Nucleus accumbens (tissue), 56 donors: ENCODE results near the gene AFTPH.

Experiments used
- DNase-seq, 56 donors: peaks; one replicate each; lab custom pipeline; 2025; lab: John Stamatoyannopoulos, UW

AFTPH gene, protein sequence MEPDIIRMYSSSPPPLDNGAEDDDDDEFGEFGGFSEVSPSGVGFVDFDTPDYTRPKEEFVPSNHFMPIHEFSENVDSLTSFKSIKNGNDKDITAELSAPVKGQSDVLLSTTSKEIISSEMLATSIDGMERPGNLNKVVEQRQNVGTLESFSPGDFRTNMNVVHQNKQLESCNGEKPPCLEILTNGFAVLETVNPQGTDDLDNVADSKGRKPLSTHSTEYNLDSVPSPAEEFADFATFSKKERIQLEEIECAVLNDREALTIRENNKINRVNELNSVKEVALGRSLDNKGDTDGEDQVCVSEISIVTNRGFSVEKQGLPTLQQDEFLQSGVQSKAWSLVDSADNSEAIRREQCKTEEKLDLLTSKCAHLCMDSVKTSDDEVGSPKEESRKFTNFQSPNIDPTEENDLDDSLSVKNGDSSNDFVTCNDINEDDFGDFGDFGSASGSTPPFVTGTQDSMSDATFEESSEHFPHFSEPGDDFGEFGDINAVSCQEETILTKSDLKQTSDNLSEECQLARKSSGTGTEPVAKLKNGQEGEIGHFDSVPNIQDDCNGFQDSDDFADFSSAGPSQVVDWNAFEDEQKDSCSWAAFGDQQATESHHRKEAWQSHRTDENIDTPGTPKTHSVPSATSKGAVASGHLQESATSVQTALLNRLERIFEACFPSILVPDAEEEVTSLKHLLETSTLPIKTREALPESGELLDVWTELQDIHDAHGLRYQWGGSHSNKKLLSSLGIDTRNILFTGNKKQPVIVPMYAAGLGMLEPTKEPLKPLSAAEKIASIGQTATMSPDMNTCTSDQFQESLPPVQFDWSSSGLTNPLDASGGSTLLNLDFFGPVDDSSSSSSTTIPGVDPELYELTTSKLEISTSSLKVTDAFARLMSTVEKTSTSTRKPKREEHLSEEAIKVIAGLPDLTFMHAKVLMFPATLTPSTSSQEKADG

DNA sequence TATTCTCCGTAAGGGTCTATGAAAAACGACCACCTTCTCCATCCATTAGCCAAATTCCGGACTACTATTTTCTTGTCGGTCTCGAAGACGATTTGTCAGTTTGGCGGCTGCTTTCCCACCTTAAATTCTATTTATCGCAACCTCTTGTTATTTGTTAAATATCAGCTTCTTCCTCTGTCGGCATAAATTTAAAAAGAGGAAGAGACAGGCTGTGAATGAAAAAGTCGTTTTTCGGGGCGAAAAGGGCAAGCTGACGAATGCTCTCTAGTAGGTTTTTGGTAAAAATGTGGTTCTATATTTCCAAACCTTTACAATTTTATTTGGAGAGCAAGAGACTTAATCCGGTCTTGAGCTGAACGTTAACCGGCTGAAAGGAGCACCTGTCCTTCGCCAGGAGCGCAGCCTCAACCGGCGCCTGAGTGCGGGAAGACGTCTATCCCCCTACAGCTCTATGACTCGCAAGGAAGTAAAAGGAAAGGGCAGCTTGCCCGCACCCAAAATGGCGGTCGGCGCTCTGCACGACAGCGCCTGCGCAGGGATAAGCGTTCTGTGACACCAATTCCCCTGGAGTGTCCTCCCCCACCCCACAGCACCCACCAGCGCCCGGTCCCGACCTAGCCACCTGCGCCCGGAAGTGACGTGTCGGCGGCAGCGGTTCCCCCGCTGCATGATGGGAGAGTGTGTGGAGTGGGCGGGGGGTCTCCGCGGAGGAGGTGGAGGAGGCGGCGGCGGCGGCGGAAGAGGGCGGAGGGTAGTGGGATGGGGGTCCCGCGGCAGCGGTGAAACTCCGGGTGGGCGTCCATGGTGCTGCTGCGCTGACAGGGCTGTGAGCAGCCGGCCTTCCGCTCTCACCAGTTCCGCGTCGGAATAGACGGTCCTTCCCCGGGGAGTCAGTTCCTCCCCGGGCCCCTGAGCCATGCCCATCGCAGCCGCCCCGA lies at the start of gene AFTPH:
AFTPH (plus strand) TSS at position 663 of the 938 bp plus-strand sequence. CDS start 27,147 bp downstream, outside the sequence.
- DNase-seq = peak; percentile 92 to 99 (median 98)

DNA sequence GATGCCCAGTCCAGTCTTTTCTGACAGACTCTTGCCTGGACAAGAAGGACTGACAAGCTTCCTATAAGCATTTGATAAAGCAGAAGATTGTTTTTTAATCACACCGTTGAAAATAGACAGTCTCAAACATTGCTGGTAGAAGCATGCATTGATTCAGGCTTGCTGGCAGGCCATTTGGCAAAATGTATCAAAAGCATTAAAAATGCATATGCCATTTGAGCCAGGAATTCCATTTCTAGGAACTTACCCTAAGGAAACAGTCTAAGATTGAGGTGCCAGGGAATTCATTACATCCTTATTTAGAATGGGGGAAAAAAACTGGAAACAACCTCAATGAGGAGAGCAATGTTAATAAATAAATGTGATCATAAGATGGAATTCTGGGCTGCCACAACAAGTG lies 49.5 kb upstream of the AFTPH start:
- DNase-seq = no peak

DNA sequence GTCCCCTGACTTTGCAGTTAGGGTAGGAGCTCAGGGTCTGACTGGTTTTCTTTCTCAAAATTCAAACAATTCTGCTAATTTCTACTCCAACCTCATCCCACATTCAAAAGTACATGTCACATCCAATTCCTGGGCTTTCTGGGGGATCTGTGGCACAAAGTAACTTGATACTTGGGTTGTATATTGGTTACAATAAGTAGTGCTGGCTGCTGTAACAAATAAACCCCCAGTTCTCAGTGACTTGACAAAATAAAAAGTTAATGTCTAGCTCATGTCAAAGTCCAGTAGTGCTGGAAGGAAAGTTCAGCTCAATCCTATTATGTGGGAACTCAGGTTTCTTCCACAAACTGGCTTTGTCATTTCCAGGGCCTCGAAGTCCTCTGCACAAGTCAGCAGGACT lies 47.1 kb upstream of the AFTPH start:
- DNase-seq = no peak

DNA sequence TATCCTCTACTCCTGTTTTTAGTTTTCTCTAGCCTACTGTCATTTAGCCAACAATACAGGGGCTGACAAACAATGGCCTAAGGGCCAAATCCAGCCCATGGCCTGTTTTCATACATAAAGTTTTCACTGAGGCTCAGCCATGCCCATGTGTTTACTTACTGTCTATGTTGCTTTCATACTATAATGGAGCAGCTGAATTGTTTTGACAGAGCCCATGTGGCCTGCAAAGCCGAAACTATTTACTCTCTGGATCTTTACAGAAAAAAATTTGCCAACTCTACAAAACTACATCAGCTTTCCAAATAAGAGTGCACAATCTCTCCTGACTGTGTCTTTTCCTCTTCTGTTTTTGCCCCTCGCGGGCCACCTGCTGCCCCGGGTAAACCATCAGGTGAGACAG lies 46.1 kb upstream of the AFTPH start:
- no peak for DNase-seq

DNA sequence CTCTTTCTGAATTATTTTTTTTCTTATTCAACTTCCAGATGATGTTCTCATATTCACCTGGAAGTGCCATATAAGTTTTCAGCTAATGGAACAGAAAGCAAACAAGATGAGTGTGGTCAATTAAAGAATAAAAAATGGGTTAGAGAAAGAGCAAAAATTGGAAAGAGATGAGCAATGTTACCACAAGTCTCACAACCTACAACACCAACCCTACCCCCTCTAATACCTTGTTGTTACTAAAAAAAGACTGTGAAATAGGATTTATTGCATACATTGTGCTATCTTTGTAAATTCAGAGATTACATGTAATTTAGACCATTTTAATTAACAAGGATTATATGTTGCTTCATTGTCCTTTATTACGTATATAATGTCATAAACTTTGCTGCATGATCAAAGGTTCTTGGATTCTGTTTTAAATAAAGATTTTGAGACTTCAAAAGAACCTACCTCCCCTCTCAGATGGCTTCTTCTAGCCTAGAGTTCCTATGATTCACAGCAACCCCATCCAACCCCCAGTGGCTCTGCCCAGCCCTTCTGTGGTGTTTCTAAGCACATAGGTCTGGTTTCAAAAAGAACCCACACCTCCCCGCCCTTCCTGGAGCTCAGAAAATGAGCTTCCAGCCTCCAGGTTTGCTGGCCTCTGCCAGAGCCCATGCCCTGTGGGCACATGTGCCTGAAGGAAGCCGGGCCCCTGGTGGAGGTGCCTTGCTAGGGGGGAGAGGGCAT lies 45.5 kb upstream of the AFTPH start:
- no peak for DNase-seq

DNA sequence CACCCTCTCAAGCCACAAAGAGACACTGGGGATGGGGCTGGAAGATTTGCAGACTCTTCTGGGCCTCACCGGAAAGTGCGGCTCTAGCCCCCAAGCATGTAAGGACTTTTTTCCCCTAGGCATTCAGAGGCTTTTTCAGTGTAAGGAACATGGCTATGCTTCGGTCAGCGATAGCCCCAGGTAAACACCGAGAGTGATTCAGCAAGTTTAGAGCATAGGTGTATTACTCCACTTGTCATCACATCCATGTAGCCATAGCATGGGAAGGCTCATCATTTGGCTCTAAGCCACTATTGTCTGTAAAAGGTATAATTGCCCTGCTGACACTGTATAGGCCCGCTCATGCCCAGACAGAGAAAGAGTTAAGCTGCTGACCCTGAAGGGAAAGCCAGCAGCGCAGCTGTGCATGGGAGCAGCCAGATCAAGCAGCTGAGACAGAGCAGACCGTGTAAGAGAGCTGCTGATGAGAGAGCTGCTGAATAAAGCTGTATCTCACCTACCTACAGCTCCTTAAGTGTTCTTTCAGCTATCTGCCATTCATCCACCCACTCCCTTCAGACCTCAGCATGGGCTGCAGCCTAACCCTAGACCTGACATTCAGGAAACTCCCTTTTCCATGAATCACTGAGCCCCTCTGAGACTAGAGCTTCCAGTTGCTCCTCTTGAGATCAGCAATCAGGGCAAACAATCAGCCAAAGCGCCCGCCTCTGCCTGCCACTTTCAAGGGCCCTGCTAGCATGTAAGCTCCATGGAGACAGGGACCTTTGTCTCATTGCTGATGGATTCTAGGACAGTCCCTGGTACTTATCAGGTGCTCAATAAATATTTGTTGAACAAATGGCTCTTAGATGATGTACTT lies 44.6 kb upstream of the AFTPH start:
- no peak for DNase-seq

DNA sequence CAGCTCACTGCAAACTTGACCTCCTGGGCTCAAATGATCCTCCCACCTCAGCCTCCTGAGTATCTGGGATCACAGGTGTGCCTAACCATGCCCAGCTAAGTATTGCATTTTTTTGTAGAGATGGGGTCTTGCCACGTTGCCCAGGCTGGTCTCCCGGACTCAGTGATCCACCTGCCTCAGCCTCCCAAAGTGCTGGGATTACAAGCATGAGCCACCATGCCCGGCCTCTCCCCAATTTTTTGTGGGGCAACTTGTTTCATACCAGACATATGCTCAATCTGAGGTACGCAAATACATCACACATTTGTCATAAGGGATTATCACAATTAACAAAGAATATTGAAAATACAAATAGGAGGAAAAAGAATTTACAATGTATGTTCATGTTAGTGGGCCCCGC lies 42.5 kb upstream of the AFTPH start:
- DNase-seq = no peak

DNA sequence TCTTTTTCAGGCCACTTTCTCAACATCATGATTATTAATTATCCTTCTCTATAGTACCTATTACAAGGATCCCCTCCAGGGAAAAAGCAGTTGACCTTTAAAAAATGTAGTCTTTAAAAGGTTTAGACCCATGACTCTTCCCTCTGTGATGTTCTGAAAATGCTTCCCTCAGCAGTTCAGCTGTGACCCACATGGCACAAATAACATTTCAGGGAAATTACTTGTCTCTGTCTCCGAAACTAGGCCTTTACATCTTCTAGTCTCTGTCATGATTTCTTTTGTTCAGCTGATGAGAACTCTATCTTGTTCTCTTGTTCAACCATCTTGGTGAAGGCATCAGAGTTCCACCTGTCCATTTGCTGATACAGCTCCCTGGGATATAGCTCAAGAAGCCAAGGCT lies 41.9 kb upstream of the AFTPH start:
- DNase-seq = no peak

DNA sequence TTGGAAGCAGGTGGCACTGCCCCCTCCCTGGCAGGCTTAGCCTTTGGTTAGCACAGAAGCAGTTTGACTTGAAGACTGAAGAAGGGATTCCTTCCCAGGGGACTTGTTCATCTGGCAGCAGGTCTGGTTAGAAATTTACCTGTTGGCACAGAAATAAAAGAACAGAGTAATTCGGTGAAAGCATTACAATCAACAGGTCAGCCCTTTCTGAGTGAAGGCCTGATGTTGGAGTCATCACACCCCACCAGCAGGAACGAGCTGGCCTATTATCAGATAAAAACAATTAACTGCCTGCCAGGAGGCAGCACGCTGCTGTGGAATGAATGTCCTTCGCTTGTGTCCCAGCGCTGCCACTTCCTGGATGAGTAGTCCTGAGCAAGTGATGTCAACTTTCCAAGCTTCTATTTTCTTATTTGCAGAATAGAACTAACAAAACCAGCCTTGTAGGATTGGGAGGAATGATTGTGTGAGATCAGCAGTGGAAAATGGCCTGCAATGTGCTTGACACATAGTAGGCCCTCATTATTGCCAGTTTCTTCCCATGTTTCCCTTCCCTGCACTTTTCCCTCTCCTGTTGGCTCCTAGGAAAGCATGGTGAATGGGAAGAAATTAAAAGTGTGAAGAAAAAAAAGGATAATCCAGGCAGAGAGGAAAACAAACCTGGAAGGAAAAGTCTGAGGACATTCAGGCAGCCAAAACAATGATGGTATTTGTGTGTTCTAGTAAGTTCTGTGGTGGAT lies 41.2 kb upstream of the AFTPH start:
- no peak for DNase-seq

DNA sequence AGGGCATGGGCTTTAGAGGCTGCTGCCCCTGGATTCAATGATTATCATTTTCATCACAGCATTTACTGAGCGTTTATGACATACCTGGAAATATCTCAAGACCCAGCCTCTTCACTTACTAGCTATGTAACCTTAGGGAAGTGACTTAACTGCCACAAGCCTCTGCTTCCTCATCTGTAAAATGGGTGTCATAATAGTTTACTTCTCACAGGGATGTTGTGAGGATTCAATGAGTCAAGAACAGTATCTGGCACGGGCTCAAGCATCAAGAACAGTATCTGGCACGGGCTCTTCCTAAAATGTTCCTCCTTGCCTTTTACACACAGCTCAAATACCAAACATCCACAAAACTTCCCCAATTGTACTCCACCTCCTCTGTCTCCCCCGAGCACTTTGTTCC lies 38.8 kb upstream of the AFTPH start:
- DNase-seq = no peak

DNA sequence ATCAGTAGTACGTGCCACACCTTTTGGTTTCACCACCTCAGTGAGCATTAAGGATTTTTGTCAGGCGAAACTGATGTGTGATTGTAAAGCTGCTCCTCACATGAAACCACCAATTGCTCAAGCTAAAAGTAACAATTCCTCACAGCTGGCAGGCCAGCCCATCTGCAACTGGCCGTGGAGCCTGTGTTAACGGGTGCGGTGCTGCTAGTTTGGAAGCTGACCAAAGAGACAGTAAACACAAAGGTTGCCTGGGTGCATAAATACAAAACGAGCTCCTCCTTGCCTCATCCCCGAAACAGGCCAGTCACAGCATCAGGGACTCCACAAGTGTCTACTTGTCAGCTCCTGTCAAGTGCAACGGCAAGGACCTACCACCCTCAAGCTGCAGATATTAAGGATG lies 38.2 kb upstream of the AFTPH start:
- no peak for DNase-seq

DNA sequence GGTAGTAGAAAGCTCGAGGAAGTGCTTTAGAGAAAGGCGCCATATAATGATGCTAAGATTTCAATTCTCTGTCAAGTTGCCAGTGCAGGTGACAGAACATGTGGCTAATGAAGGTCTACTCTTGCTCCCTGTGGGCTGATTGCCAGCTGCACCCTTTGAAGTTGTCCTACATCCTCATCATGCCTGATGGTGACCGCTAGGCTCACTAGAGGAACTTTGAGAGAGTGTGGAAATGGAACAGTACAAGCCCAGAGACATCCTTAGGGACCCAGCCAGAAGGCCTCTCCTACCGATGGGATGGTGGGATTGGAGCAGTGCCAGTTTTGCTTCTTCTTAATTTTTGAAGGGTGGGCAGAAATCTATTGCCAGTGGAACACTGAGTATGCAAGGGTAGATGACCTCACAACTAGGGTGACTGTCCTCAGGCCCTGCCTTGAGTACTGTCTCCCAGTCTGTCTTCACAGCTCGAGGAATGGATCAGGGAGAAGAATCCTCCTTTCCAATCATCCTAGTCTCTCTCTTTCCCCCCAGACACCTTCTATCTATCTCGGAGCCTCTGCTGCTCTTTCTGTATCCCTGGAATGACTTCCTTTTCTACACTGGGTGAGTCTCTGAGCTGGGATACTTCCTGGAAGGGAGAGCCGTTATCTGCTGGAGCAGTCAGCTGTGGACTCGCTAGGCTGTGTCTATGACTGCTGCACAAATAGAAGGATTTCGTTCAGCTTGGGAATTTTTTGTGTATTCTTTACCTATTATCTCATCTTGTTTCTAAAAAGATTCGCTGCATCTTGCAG lies 36.7 kb upstream of the AFTPH start:
- DNase-seq = no peak

DNA sequence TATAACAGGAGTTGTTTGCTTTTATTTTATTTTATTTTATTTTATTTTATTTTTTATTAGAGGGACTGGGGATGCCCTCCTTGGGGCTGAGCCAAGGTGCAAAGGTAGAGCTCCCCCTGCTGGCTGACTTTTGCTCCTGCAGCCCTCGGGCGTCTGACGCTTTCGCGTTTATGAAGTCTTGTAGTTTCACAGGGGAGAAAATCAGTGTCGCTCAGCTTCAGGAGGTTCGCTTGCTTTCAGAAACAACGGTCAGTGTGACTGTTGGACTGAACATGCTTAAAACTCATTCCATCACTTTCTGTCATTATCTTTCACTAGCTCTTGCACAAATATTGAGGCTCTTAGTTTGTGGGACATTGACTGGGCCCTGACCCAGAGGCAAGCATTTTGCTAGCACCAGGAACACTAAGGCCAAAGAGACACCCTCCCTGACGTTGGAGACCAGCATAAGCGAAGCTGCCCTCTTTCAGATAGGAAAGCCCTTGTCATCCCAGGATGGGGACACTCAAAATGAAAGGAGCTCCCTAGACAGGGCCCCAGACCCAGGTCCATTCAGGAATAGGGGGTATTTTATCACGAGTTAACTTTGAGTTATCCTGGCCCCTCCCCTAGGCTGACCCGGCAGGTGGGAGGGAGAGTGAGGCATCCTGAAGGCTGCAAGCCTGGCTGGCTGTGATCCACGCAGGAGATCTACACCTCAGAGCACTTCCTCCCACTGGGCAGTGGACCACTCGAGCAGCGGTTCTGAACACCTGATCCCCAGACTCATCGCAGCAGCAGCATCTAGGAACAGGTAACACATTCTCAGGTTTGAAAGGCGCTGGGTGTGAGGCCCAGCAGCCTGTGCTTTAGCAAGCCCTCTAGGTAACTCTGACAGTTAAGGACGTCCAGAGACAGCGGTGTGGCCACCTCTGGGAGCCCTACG lies 35.8 kb upstream of the AFTPH start:
- peak in 40 of 56 donors; percentile 1 to 66 (median 28) for DNase-seq

DNA sequence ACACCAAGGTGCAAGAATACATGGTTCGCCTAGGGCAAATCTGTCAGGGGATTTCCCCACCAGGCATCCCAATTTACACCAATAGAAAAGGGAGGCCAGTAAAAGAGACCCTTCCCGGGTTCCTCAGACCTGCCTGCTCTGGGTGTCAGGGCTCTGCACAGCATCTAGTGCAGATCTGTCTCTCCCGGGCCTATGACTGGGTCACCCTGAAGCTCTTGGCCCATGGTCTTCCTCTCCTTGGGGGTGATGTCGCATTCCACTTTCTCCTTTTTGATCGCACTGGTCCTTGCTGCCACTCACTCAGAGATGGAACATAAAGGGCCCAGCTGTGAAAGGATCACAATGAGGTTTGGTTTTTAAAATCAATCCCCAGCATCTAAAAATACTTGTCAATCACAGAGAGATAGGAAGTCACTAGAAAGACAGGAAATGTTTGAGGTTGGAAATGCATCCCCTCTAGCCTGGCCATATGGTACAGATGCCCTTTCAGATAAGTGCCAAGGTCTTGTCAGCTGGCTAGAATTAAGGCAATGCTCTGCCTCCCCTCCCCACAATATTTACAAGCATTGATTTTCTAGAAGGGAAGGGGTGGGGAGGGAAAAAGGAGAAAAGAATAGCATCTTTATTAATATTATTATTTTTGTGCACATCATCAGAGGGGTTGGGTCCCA lies 34.9 kb upstream of the AFTPH start:
- DNase-seq = no peak

DNA sequence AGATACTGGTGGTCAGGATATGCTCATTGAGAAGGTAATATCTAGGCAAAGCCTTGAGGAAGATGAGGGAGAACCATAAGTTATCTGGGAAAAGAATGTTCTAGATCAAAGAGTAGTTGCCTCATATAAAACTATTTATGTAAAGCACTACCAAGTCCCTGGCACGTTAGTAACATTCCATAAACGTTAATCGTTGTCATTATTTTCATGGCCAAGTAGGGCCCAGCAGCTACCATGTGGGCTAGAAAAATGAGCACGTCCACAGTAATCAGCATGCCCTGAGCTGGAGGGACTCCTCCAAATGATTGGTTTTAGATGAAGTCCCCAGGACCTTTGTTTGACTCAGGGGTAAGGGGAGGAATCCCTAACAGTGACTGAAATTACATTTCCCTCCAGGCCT lies 32.7 kb upstream of the AFTPH start:
- no peak for DNase-seq

DNA sequence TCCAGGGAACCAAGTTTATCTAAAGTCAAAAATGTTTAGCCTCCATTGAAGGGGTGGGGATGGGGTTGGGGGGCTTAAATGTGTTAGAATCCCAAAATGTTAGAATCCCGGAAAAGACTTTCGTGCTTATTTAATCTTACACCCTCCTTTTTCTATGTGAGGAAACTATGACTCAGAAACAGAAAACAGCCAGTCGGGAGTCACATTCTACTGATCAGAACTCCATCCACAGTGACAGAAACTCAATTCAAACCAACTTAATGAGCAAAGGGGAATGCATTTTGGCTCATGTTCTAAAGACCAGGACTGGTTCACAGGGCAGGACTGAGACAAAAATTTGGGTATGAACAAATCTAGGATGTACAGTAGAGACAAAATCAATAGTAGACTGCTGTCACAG lies 31.9 kb upstream of the AFTPH start:
- DNase-seq = no peak
